Natural killer cell treated with Interleukin-12 subunit alpha and Interleukin-12 subunit beta and Interleukin-15 and Interleukin-18, amount 100 ng/mL, for 72 hours (primary cell): ENCODE results near the gene ZNF639. TPM values are rescaled to one million over a fixed set of nuclear protein-coding genes. Genes with fewer than 3 reads are reported as not detected.
"Not testable (repeated sequence)": the region's sequence is repeated elsewhere in the genome, so short reads cannot be mapped to it uniquely, and the experiment has no call there.

ENCODE experiments used
- ATAC-seq, 2 donors: fragments of 150-1000 bp; cut with Tn5 transposase in 1 of 2; sonication (Bioruptor Pico), chemical (Tn5 transposase) in 1 of 2; 2 replicates each; pipeline ENCODE4 v1.10.0; 2021
- DNase-seq: peaks from one replicate; pipeline ENCODE4 v3.0.0; 2022; ENCODE audit warnings: low spot score
- H3K27ac Mint-ChIP-seq, 2 donors: 1 replicate in 1 of 2; 2 replicates in 1 of 2; pipeline ENCODE4 v1.8.0; 2022; ENCODE audit warnings: mixed read lengths in 2 of 2, mild to moderate bottlenecking in 1 of 2, moderate library complexity in 1 of 2
- H3K27me3 Mint-ChIP-seq, 2 donors: 1 replicate in 1 of 2; 2 replicates in 1 of 2; pipeline ENCODE4 v1.8.0; 2022; ENCODE audit warnings: mixed read lengths in 2 of 2
- H3K36me3 Mint-ChIP-seq: one replicate; pipeline ENCODE4 v1.8.0; 2022; ENCODE audit warnings: mixed read lengths
- H3K4me1 Mint-ChIP-seq, 2 donors: 1 replicate in 1 of 2; 2 replicates in 1 of 2; pipeline ENCODE4 v1.8.0; 2022; ENCODE audit warnings: low read depth in 2 of 2, mixed read lengths in 2 of 2, mild to moderate bottlenecking in 1 of 2
- H3K4me3 Mint-ChIP-seq: one replicate; pipeline ENCODE4 v1.8.0; 2022; ENCODE audit warnings: mixed read lengths
- H3K9me3 Mint-ChIP-seq: 2 replicates; pipeline ENCODE4 v1.8.0; 2022; ENCODE audit warnings: mixed read lengths
- total RNA-seq, 2 donors: library from RNA; stranded (reverse); gene quantifications; one replicate each; pipeline ENCODE4 v1.2.3, GENCODE V29; 2022

ZNF639 gene, protein sequence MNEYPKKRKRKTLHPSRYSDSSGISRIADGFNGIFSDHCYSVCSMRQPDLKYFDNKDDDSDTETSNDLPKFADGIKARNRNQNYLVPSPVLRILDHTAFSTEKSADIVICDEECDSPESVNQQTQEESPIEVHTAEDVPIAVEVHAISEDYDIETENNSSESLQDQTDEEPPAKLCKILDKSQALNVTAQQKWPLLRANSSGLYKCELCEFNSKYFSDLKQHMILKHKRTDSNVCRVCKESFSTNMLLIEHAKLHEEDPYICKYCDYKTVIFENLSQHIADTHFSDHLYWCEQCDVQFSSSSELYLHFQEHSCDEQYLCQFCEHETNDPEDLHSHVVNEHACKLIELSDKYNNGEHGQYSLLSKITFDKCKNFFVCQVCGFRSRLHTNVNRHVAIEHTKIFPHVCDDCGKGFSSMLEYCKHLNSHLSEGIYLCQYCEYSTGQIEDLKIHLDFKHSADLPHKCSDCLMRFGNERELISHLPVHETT
- 10 to 100 TPM; 34.2 to 41.7 TPM for total RNA-seq

DNA sequence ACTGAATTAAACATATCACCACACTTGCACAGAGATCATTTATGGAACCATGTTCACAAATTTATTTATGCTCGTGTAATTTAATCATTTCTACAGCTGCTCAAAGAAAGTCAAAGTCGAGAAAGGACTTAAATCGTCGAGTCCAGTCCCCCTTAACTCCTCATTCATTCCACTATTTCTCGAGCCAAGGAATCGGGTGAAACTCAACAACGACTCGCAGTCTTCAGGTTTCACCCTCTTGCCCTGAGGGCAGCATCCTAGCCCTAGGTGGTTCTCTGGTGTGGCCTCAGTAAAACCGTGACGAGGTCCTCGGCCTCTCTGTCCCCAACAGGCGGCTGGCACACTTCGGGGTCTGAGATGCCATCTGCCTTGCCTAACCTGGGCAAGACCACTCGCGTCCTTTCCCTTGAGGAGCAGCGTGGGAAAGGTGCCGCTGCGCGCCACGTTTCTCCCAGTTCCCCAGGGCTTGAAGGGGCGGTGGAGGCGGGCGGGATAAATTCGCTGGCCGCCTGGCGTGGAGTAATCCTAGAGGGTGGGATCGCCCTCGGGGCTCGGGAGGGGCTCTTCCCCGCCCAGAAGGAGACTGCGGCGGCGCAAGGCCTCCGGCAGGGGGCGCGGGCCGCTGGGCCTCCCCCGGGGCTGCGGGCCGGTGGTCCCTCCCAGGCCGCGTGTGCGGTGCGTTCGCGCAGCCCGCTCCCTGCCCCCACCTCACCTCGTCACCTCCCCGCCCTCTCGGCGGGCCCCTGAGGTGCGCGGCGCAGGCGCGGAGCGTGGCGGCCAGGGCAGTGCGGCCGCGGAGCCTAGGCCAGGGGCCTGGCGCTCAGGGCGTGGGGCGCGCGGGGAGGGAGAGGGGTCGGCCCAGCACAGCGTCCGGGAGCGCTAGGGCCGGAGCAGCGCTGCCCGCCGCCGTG, at the start of gene ZNF639:
ZNF639 (plus strand) TSS at position 746 of the 911 bp plus-strand sequence. CDS start 5,263 bp downstream, outside the sequence.
- Mint-ChIP-seq H3K27ac (peak within 1 kb of the TSS; percentile 81 to 86), H3K36me3 (no peaks in the 10 kb centered on the region), H3K27me3 (peaks cover 0 to 9% of the 10 kb centered on the region in 2 donors), H3K4me1 (peaks cover 26 to 35% of the 10 kb centered on the region in 2 donors), H3K9me3 (no peaks in the 10 kb centered on the region), H3K4me3 (peak within 1 kb of the TSS; percentile 85)
- peak; percentile 89 for DNase-seq
- ATAC-seq = peak; percentile 95

GRCh38 chr3:179274434-179274833, 48.4 kb upstream of the ZNF639 start:
- not testable (repeated sequence) for H3K9me3 Mint-ChIP-seq, DNase-seq, H3K4me3 Mint-ChIP-seq, H3K4me1 Mint-ChIP-seq, H3K27ac Mint-ChIP-seq, ATAC-seq, H3K36me3 Mint-ChIP-seq
- H3K27me3 Mint-ChIP-seq = peaks cover 12 to 18% of the 10 kb centered on the region in 2 donors

DNA sequence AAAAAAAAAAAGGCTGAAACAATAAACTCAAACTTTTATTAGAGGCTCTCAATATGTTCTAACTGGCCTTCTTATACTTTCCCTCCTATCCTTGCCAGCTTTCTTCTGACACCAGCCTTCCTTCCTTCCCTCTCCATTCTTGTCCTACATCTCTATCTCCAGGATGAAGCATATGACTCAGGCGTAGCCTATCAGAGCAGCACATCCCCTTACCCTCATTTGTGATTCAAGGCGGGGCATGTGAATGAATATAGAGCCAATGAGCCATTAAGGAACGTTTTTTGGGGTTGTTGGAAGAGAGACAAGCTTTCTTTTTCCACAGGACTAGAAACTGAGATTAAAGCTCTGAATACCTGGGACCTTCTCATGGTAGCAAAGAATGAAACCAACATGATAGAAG, 46.8 kb upstream of the ZNF639 start:
- peaks cover 12 to 18% of the 10 kb centered on the region in 2 donors for H3K27me3 Mint-ChIP-seq
- no peak overlapping the region for H3K4me3 Mint-ChIP-seq
- no peaks in the 10 kb centered on the region for H3K4me1 Mint-ChIP-seq
- H3K27ac Mint-ChIP-seq = no peak overlapping the region
- H3K36me3 Mint-ChIP-seq = no peaks in the 10 kb centered on the region
- H3K9me3 Mint-ChIP-seq = no peaks in the 10 kb centered on the region
- DNase-seq (no peak), ATAC-seq (no peak)

DNA sequence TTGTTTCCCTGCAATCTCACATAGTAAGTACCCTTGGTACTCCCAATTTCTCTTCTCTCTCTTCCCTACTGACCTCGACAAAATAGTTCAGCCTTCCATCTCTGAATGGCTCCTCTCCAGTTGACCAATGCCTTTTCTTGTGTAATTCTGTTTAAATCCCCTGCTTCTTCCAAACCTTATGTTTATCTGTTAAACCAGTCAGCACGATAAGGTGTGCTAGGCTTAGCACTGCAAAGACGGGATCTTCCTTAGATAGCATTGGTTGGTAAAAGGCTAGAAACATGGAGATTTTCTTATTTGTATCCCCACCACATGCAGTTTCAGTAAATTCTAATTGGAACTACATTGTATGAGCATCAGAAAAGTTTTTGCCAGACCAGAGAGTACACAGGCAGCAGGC, 46.1 kb upstream of the ZNF639 start:
- H3K36me3 Mint-ChIP-seq = no peaks in the 10 kb centered on the region
- no peaks in the 10 kb centered on the region for H3K4me1 Mint-ChIP-seq
- no peak overlapping the region for H3K4me3 Mint-ChIP-seq
- H3K9me3 Mint-ChIP-seq = no peaks in the 10 kb centered on the region
- ATAC-seq = no peak
- DNase-seq = no peak
- peaks cover 12 to 18% of the 10 kb centered on the region in 2 donors for H3K27me3 Mint-ChIP-seq
- no peak overlapping the region for H3K27ac Mint-ChIP-seq

- Mint-ChIP-seq H3K27ac (no peak overlapping the region), H3K9me3 (no peaks in the 10 kb centered on the region), H3K27me3 (peaks cover 25% of the 10 kb centered on the region in 2 donors), H3K4me1 (no peaks in the 10 kb centered on the region), H3K36me3 (no peaks in the 10 kb centered on the region), H3K4me3 (no peak overlapping the region)
- no peak for DNase-seq
- ATAC-seq = no peak
These were observed 44.7 kb upstream of the ZNF639 start for GRCh38 chr3:179278151-179278550.

DNA sequence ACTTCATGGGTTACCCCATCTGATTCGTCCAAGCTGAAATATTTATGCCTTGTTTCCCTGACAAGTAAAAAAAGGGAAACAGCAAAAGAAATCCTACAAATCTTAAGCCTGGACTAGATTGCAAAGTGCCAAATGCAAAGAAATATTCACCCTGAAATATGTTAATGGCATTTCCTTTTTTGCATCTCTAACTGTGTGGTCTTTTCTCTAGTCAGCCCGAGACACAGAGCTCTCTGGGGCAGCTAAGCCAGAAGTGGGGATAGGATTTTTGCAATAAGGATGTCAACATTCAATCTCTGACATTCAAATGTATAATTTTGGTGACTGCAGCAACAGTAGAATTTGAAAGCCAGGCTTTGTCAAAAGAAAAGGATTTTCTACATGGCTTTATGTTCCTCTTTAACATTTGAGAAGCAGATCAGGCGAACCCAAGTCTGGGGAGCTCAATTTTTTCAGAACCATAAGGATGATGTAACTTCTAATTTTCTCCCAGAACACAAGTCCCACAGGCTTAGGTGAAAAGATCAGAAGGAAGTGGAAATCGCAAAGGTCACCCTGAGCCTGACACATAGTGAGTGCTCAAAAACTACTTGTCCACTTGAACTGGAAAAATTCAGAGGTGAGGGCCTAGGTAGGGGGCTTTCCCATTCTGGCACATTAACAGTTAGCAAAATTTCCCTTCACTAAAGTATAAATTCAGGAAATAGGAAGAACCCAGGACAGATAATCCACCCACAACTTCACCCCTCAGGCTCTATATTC, 43.7 kb upstream of the ZNF639 start:
- Mint-ChIP-seq H3K4me3 (no peak overlapping the region), H3K4me1 (no peaks in the 10 kb centered on the region), H3K9me3 (no peaks in the 10 kb centered on the region), H3K36me3 (no peaks in the 10 kb centered on the region), H3K27me3 (peaks cover 25 to 34% of the 10 kb centered on the region in 2 donors), H3K27ac (no peak overlapping the region)
- ATAC-seq (no peak), DNase-seq (no peak)

DNA sequence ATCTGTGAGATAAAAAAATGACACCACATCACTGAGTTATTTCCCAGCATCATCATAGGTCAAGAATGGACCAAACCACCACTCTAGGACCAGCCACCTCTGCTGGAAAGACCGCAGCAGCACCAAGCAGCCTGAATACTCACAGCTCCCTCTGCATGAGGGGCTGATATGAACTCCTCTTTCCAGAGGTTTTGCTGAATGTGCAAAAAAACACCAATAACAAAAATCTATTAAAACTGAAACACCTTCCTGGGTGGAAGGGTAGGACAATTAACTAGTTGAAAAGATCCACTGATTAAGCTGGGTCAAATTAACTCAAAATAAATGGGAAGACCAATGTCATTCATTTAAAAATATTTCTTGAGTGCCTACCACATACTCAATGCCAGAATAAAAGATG, 43.0 kb upstream of the ZNF639 start:
- Mint-ChIP-seq H3K27me3 (peaks cover 25 to 42% of the 10 kb centered on the region in 2 donors), H3K4me3 (no peak overlapping the region), H3K27ac (no peak overlapping the region), H3K9me3 (no peaks in the 10 kb centered on the region), H3K4me1 (no peaks in the 10 kb centered on the region), H3K36me3 (no peaks in the 10 kb centered on the region)
- no peak for ATAC-seq
- no peak for DNase-seq

- Mint-ChIP-seq H3K36me3 (no peaks in the 10 kb centered on the region), H3K9me3 (no peaks in the 10 kb centered on the region), H3K27ac (no peak overlapping the region), H3K27me3 (peaks cover 25 to 38% of the 10 kb centered on the region in 2 donors), H3K4me3 (no peak overlapping the region), H3K4me1 (no peaks in the 10 kb centered on the region)
- ATAC-seq (no peak), DNase-seq (no peak)
These were observed 41.0 kb upstream of the ZNF639 start for GRCh38 chr3:179281825-179282224.

DNA sequence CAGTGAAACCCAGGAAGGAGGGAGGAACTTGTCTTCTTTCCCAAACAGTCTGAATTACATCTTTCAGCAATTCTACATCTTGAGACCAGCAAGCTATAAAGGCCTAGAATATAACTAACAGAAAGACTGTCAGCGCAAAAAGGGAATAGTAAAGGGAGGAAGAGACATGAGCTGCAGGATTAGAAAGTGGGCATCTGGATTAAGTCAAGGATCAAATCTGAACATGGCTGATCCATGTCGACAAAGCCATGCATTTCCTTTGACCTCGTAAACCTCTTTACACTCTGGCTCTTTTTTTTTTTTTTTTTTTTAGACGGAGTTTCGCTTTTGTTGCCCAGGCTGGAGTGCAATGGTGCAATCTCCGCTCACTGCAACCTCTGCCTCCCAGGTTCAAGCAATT, 36.5 kb upstream of the ZNF639 start:
- ATAC-seq (no peak), DNase-seq (no peak)
- Mint-ChIP-seq H3K4me3 (no peak overlapping the region), H3K9me3 (no peaks in the 10 kb centered on the region), H3K27ac (no peak overlapping the region), H3K4me1 (no peaks in the 10 kb centered on the region), H3K36me3 (no peaks in the 10 kb centered on the region), H3K27me3 (peaks cover 19 to 36% of the 10 kb centered on the region in 2 donors)

DNA sequence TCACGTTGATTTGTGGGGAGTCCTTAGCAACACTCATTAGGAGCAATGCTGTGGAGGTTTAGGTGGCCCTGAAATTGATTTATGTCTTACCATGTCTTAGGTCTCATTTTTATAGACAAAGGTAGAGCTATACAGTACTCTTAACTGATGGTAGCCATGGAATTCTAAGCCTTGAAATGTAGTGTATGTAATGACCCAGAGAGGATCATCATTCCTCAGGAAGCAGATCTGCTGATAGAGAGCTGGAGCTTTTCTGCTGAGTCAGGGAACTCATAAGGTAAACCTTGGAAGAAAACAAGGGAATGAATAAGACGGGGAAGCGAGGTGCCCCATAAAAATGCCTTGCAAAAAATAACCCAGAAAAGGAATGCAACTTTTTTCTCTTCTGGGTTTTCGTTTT, 34.0 kb upstream of the ZNF639 start:
- peaks cover 16 to 20% of the 10 kb centered on the region in 2 donors for H3K27me3 Mint-ChIP-seq

DNA sequence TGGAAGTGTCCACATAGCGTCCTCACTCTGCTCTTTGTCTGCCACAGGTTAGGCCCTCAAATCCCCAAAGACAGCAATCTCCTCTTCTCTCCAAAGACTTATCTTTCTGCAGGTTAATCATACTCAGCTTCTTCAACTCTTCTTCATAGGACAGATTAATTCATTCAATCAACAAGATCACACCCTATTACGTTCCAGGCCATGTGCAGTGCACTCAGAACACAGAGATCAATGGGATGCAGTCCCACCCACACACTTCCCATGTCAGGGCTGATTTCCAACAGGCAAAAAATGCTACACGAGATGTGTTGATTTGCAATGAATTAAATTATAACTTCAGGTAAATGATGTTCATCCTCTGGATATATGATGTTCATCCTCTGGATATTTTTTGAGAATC, 33.5 kb upstream of the ZNF639 start:
- no peak for ATAC-seq
- Mint-ChIP-seq H3K9me3 (no peaks in the 10 kb centered on the region), H3K4me1 (no peaks in the 10 kb centered on the region), H3K27me3 (peaks cover 16% of the 10 kb centered on the region in 2 donors), H3K4me3 (no peak overlapping the region), H3K36me3 (no peaks in the 10 kb centered on the region), H3K27ac (no peak overlapping the region)
- no peak for DNase-seq

More for the DNA sequence above, 34.0 kb upstream of the ZNF639 start:
- no peak overlapping the region for H3K4me3 Mint-ChIP-seq
- no peaks in the 10 kb centered on the region for H3K36me3 Mint-ChIP-seq
- ATAC-seq = no peak
- H3K9me3 Mint-ChIP-seq = no peaks in the 10 kb centered on the region
- H3K4me1 Mint-ChIP-seq = no peaks in the 10 kb centered on the region
- H3K27ac Mint-ChIP-seq = no peak overlapping the region
- DNase-seq = no peak

- Mint-ChIP-seq H3K36me3 (no peaks in the 10 kb centered on the region), H3K4me3 (no peak overlapping the region), H3K4me1 (no peaks in the 10 kb centered on the region), H3K9me3 (no peaks in the 10 kb centered on the region), H3K27ac (no peak overlapping the region), H3K27me3 (peaks cover 16 to 22% of the 10 kb centered on the region in 2 donors)
- no peak for DNase-seq
- ATAC-seq = no peak
These were observed 30.4 kb upstream of the ZNF639 start for GRCh38 chr3:179292450-179292849.

DNA sequence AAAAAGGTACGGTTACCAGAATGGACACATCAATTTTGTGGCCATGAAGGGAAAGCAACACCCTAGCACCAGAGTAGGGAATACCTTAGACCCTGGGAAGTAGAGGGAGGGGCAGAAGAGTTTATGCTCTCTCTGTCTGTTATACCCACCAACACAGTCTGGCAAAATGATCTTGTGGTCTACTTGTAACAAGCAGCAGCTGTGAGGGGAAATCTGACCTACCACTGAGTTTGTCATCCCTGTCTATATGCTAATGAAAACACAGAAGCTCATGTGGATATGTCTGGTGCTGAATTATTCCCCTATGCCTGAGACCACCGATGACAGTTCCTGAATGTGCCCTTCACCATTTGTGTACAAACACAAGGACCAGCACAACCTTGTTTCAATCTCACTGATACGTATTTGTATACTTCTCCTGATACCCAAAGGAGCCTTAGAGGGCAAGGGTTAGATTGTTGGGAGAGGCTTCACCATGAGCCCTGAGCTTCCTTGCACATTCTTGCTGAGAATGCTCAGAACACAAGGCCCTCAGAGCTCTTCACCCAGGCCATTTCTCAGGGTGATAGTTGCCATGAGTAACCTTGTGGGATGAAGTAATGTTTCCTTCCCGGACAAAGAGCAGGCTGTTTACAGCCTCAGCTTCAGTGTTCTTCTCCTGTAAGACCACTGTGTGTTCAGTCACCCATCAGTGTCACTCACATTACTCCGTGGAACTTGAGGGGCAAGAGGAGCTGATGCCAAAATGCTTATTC, 24.7 kb upstream of the ZNF639 start:
- Mint-ChIP-seq H3K27me3 (peaks cover 18 to 25% of the 10 kb centered on the region in 2 donors), H3K4me3 (no peak overlapping the region), H3K27ac (no peak overlapping the region), H3K4me1 (no peaks in the 10 kb centered on the region), H3K9me3 (no peaks in the 10 kb centered on the region), H3K36me3 (no peaks in the 10 kb centered on the region)
- peak in 1 of 2 donors; percentile 48 for ATAC-seq
- DNase-seq = no peak
